HCT116 (cell line): ENCODE measurements around the gene SMIM23. TPM values are rescaled to one million over a fixed set of nuclear protein-coding genes. Genes with fewer than 3 reads are reported as not detected.

Experiments
- ATAC-seq: fragments of 200-7000 bp; cut with Tn5 transposase; 2 replicates; pipeline ENCODE4 v1.9.1; 2020; ENCODE audit warnings: mild to moderate bottlenecking, moderate library complexity
- BruUV-seq: library from RNA; stranded (reverse); fragments of 400-500 nt; replicated peaks from 2 replicates; lab custom pipeline; 2021; lab: Mats Ljungman, UMichigan
- CTCF ChIA-PET: fragments of 300-600 bp; sonication (Branson Sonifier 250); formaldehyde crosslinking; loops from one replicate; lab custom pipeline; 2021; ENCODE audit warnings: antibody characterized with exemption; lab: Charles Lee
- POLR2A ChIA-PET: fragments of 300-600, 350-600 bp; sonication (Branson Sonifier 250); formaldehyde crosslinking; loops from one replicate; lab custom pipeline; 2021; ENCODE audit warnings: antibody characterized with exemption; lab: Charles Lee
- RAD21 ChIA-PET, 2 experiments: fragments of 300-600 bp; sonication (Branson Sonifier 250); formaldehyde crosslinking; loops; one replicate each; lab custom pipeline; 2023; ENCODE audit warnings: low total read pairs in 2 of 2; ENCODE audit not compliant: uncharacterized antibody in 2 of 2, unreplicated experiment in 2 of 2, low non-redundant PET in 1 of 2; lab: Charles Lee
- DNase-seq: peaks from one replicate; pipeline ENCODE4 v3.0.0-alpha.2; 2010; ENCODE audit warnings: low read depth, low spot score
- H2AFZ ChIP-seq: fragments of 200-600 bp; shearing (Covaris generic), sonication (generic); 2 replicates; pipeline ENCODE4 v1.6.1; 2017; ENCODE audit warnings: low read depth, mixed run types, mixed read lengths, antibody characterized with exemption, low read length; ENCODE audit not compliant: poor library complexity, severe bottlenecking
- H3K27ac ChIP-seq: 2 replicates; pipeline ENCODE4 v1.5.1; 2012; ENCODE audit warnings: low read depth, low read length
- H3K27me3 ChIP-seq: fragments of 200-600 bp; sonication (generic); 2 replicates; pipeline ENCODE4 v1.6.1; 2016; ENCODE audit warnings: mixed run types, low read length, mixed read lengths; ENCODE audit not compliant: insufficient read depth
- H3K36me3 ChIP-seq, 2 experiments: fragments of 200-500 bp in 1 of 2; fragments of 200-600 bp in 1 of 2; sonication (Bioruptor generic) in 1 of 2; sonication (generic) in 1 of 2; 2 replicates each; pipeline versions ENCODE4 v1.5.1 to v1.6.1; 2014 to 2016; ENCODE audit warnings: low read length in 2 of 2, inconsistent platforms in 1 of 2, mixed read lengths in 1 of 2, mixed run types in 1 of 2; ENCODE audit not compliant: insufficient read depth in 2 of 2, control insufficient read depth in 1 of 2
- H3K4me1 ChIP-seq, 2 experiments: fragments of 200-600 bp in 1 of 2; sonication (generic) in 1 of 2; 2 replicates each; pipeline versions ENCODE4 v1.5.1 to v1.6.1; 2012 to 2017; ENCODE audit warnings: low read length in 2 of 2, inconsistent platforms in 1 of 2, mild to moderate bottlenecking in 1 of 2, mixed read lengths in 1 of 2, mixed run types in 1 of 2, moderate library complexity in 1 of 2; ENCODE audit not compliant: insufficient read depth in 2 of 2, control insufficient read depth in 1 of 2
- H3K4me2 ChIP-seq: fragments of 200-600 bp; sonication (generic); 2 replicates; pipeline ENCODE4 v1.6.1; 2017; ENCODE audit warnings: mixed run types, low read length, mixed read lengths
- H3K4me3 ChIP-seq, 2 experiments: fragments of 200-600 bp in 1 of 2; sonication (generic) in 1 of 2; replicated peaks in 1 of 2; 2 replicates each; pipeline ENCODE4 v1.5.1; 2011 to 2016; ENCODE audit warnings: low read length in 2 of 2, control low read depth in 1 of 2, low read depth in 1 of 2, mild to moderate bottlenecking in 1 of 2, mixed read lengths in 1 of 2, mixed run types in 1 of 2
- H3K79me2 ChIP-seq: fragments of 200-600 bp; sonication (generic); 2 replicates; pipeline ENCODE4 v1.6.1; 2017; ENCODE audit warnings: mild to moderate bottlenecking, mixed run types, low read length, moderate library complexity, mixed read lengths; ENCODE audit not compliant: insufficient read depth
- H3K9ac ChIP-seq: fragments of 200-600 bp; sonication (generic); 2 replicates; pipeline ENCODE4 v1.6.1; 2016; ENCODE audit warnings: low read length, mixed read lengths
- H3K9me2 ChIP-seq: fragments of 200-600 bp; sonication (generic), shearing (Covaris generic); 2 replicates; pipeline ENCODE4 v1.6.1; 2017; ENCODE audit warnings: mixed run types, mild to moderate bottlenecking, moderate library complexity; ENCODE audit not compliant: insufficient read depth
- H3K9me3 ChIP-seq, 2 experiments: fragments of 200-500 bp in 1 of 2; fragments of 200-600 bp in 1 of 2; sonication (Bioruptor generic) in 1 of 2; sonication (generic) in 1 of 2; 2 replicates each; pipeline ENCODE4 v1.6.1; 2014 to 2017; ENCODE audit warnings: low read length in 2 of 2, mixed read lengths in 2 of 2, inconsistent platforms in 1 of 2, low read depth in 1 of 2, mild to moderate bottlenecking in 1 of 2, mixed run types in 1 of 2, moderate library complexity in 1 of 2; ENCODE audit not compliant: control insufficient read depth in 1 of 2, insufficient read depth in 1 of 2
- H4K20me1 ChIP-seq: fragments of 200-600 bp; sonication (generic), shearing (Covaris generic); 2 replicates; pipeline ENCODE4 v1.6.1; 2017; ENCODE audit warnings: mixed run types, mild to moderate bottlenecking, moderate library complexity; ENCODE audit not compliant: insufficient read depth
- CBX3 ChIP-seq: IDR thresholded peaks from 2 replicates; pipeline ENCODE4 v1.6.1; 2012; ENCODE audit warnings: low read depth
- CEBPB ChIP-seq: IDR thresholded peaks from 2 replicates; pipeline ENCODE4 v1.6.1; 2012; ENCODE audit warnings: low read depth
- CTCF ChIP-seq, 3 experiments: fragments of 200-600 bp in 1 of 3; sonication (generic) in 1 of 3; IDR thresholded peaks in 2 of 3; conservative IDR thresholded peaks in 1 of 3; 2 replicates each; pipeline ENCODE4 v1.5.1; 2012 to 2017; ENCODE audit warnings: low read depth in 2 of 3, low read length in 2 of 3, antibody characterized with exemption in 1 of 3, borderline replicate concordance in 1 of 3, control low read depth in 1 of 3, mild to moderate bottlenecking in 1 of 3, mixed read lengths in 1 of 3, mixed run types in 1 of 3, moderate library complexity in 1 of 3; ENCODE audit not compliant: insufficient read depth in 1 of 3
- EGR1 ChIP-seq: IDR thresholded peaks from 2 replicates; pipeline ENCODE4 v1.6.1; 2012; ENCODE audit warnings: low read depth
- EZH2 ChIP-seq: fragments of 200-600 bp; sonication (generic); IDR thresholded peaks from 2 replicates; pipeline ENCODE4 v1.6.1; 2017; ENCODE audit warnings: antibody characterized with exemption, mixed run types
- JUND ChIP-seq: IDR thresholded peaks from 2 replicates; pipeline ENCODE4 v1.6.1; 2012
- RAD21 ChIP-seq: IDR thresholded peaks from 2 replicates; pipeline ENCODE4 v1.6.1; 2012; ENCODE audit warnings: low read depth, mild to moderate bottlenecking
- REST ChIP-seq: IDR thresholded peaks from 2 replicates; pipeline ENCODE4 v1.6.1; 2012; ENCODE audit warnings: low read depth
- SIN3A ChIP-seq: IDR thresholded peaks from 2 replicates; pipeline ENCODE4 v1.6.1; 2012; ENCODE audit warnings: low read depth
- SP1 ChIP-seq: IDR thresholded peaks from 2 replicates; pipeline ENCODE4 v1.6.1; 2012; ENCODE audit warnings: low read depth
- SRF ChIP-seq: IDR thresholded peaks from 2 replicates; pipeline ENCODE4 v1.6.1; 2012; ENCODE audit warnings: low read depth
- TCF7L2 ChIP-seq: IDR thresholded peaks from 2 replicates; pipeline ENCODE4 v1.7.0; 2011; ENCODE audit warnings: borderline replicate concordance, inconsistent platforms; ENCODE audit not compliant: insufficient read depth, insufficient read length; ENCODE audit errors: extremely low read depth
- ZFX ChIP-seq: fragments of 450-650 bp; IDR thresholded peaks from 2 replicates; pipeline ENCODE4 v1.6.1; 2017
- ZNF274 ChIP-seq: fragments of 200-500 bp; sonication (Bioruptor generic); IDR thresholded peaks from 2 replicates; pipeline ENCODE4 v1.6.1; 2014; ENCODE audit warnings: mild to moderate bottlenecking, low read depth, low read length, inconsistent platforms
- intact Hi-C: fragments of 100-400 bp; cut with micrococcal nuclease; formaldehyde crosslinking; loops from 2 replicates; pipeline ENCODE4 v1.10.0; 2022
- total RNA-seq: library from RNA; stranded (reverse); gene quantifications from one replicate; pipeline ENCODE4 v1.2.1, GENCODE V29; 2021; ENCODE audit not compliant: unreplicated experiment
- TF ChIP-seq, protein P1 (sequence below): IDR thresholded peaks from 2 replicates; pipeline ENCODE4 v1.6.1; 2012

SMIM23 gene
- total RNA-seq, 1 experiment from 2014 or later: not detected

GRCh38 chr5:171838066-171838465, 52.4 kb downstream of the SMIM23 start:
- no peak overlapping the region for H3K4me3 ChIP-seq
- DNase-seq (no peak), ATAC-seq (no peak)
- H3K4me1 ChIP-seq: peaks cover 3 to 13% of the 10 kb centered on the region in 2 experiments; a peak in 2 of 4 replicates
- no peak overlapping the region for H3K27ac ChIP-seq
- intact Hi-C loops: no loop called here
- H3K79me2 ChIP-seq: no peaks in the 10 kb centered on the region
- ChIA-PET RAD21 (no interaction called here), POLR2A (no interaction called here), CTCF (no interaction called here)
- H3K9me2 ChIP-seq: no peaks in the 10 kb centered on the region
- TF ChIP-seq SP1: no peak
- no peak for TF ChIP-seq ZFX
- no peak for TF ChIP-seq REST
- no peak for TF ChIP-seq ZNF274
- TF ChIP-seq CTCF (IDR thresholded peaks at IDR 0.05 in 2 of 3, conservative IDR thresholded peaks at IDR 0.05 in 1 of 3; ENCODE audit: borderline replicate concordance in 1 of 3, insufficient read depth in 1 of 3, low read depth in 2 of 3, low read length in 2 of 3): no peak
- TF ChIP-seq EGR1: no peak
- no peak for TF ChIP-seq TCF7L2
- TF ChIP-seq CEBPB: no peak
- TF ChIP-seq JUND: no peak
- no peak for TF ChIP-seq SRF
- TF ChIP-seq, protein P1, sequence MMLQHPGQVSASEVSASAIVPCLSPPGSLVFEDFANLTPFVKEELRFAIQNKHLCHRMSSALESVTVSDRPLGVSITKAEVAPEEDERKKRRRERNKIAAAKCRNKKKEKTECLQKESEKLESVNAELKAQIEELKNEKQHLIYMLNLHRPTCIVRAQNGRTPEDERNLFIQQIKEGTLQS: no peak
- TF ChIP-seq EZH2: no peak
- TF ChIP-seq SIN3A: no peak
- TF ChIP-seq RAD21: no peak
- TF ChIP-seq CBX3: no peak
- no TSS peak for BruUV-seq
- H3K27me3 ChIP-seq: no peaks in the 10 kb centered on the region
- H3K9ac ChIP-seq: no peak overlapping the region
- H3K36me3 ChIP-seq: no peaks in the 10 kb centered on the region
- no peaks in the 10 kb centered on the region for H4K20me1 ChIP-seq
- H3K4me2 ChIP-seq: no peak overlapping the region
- H2AFZ ChIP-seq: no peak overlapping the region
- H3K9me3 ChIP-seq: no peaks in the 10 kb centered on the region
